Measurements from ENCODE around the gene FGF6. TPM values are rescaled to one million over a fixed set of nuclear protein-coding genes. Genes with fewer than 3 reads are reported as not detected.

Gene FGF6
- total and polyA plus RNA-seq, 9 of the 15 experiments (the other 6 are each of a cell fraction or from before 2014, with no cell fraction given), result 0.14 TPM; not detected in 8

- TF ChIP-seq, protein P1, sequence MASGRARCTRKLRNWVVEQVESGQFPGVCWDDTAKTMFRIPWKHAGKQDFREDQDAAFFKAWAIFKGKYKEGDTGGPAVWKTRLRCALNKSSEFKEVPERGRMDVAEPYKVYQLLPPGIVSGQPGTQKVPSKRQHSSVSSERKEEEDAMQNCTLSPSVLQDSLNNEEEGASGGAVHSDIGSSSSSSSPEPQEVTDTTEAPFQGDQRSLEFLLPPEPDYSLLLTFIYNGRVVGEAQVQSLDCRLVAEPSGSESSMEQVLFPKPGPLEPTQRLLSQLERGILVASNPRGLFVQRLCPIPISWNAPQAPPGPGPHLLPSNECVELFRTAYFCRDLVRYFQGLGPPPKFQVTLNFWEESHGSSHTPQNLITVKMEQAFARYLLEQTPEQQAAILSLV (tag; IDR thresholded peaks at IDR 0.05), result no peak
- no peak for TF ChIP-seq SP1 (CRISPR knock-in tag; IDR thresholded peaks at IDR 0.05)
- TF ChIP-seq ZNF232 (CRISPR knock-in tag; IDR thresholded peaks at IDR 0.05), result no peak
- no peak for TF ChIP-seq ZNF282 (CRISPR knock-in tag; IDR thresholded peaks at IDR 0.05)
- no peak for TF ChIP-seq BMI1 (IDR thresholded peaks at IDR 0.05; ENCODE audit: low read length)
- no peak for TF ChIP-seq FOS (IDR thresholded peaks at IDR 0.05; ENCODE audit: extremely low read depth, insufficient read length)
- no peak for TF ChIP-seq TFE3 (CRISPR knock-in tag; IDR thresholded peaks at IDR 0.05)
- no peak for TF ChIP-seq MYBL2 (IDR thresholded peaks at IDR 0.05; ENCODE audit: low read depth)
- no peak for TF ChIP-seq MYBL2 (CRISPR knock-in tag; IDR thresholded peaks at IDR 0.05; ENCODE audit: borderline replicate concordance)
- TF ChIP-seq, protein P2, sequence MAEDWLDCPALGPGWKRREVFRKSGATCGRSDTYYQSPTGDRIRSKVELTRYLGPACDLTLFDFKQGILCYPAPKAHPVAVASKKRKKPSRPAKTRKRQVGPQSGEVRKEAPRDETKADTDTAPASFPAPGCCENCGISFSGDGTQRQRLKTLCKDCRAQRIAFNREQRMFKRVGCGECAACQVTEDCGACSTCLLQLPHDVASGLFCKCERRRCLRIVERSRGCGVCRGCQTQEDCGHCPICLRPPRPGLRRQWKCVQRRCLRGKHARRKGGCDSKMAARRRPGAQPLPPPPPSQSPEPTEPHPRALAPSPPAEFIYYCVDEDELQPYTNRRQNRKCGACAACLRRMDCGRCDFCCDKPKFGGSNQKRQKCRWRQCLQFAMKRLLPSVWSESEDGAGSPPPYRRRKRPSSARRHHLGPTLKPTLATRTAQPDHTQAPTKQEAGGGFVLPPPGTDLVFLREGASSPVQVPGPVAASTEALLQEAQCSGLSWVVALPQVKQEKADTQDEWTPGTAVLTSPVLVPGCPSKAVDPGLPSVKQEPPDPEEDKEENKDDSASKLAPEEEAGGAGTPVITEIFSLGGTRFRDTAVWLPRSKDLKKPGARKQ (CRISPR knock-in tag; IDR thresholded peaks at IDR 0.05), result no peak
- TF ChIP-seq ZNF124 (CRISPR knock-in tag; IDR thresholded peaks at IDR 0.05), result no peak
- TF ChIP-seq NCOA4 (IDR thresholded peaks at IDR 0.05; ENCODE audit: partially characterized antibody), result no peak
- no peak for TF ChIP-seq PRMT5 (CRISPR knock-in tag; IDR thresholded peaks at IDR 0.05)
- no peak for TF ChIP-seq SMAD3 (CRISPR knock-in tag; conservative IDR thresholded peaks at IDR 0.05)
- no peak for TF ChIP-seq OTX1 (CRISPR knock-in tag; IDR thresholded peaks at IDR 0.05)
- no peak for TF ChIP-seq MED1 (CRISPR knock-in tag; IDR thresholded peaks at IDR 0.05; ENCODE audit: borderline replicate concordance)
- TF ChIP-seq ZNF263 (CRISPR knock-in tag; IDR thresholded peaks at IDR 0.05; ENCODE audit: borderline replicate concordance), result no peak
- TF ChIP-seq KLF16 (IDR thresholded peaks at IDR 0.05), result peak; percentile 62; the same call in 1 of the 2 replicates
- TF ChIP-seq NUFIP1 (IDR thresholded peaks at IDR 0.05; ENCODE audit: partially characterized antibody), result no peak
- TF ChIP-seq, protein P3, sequence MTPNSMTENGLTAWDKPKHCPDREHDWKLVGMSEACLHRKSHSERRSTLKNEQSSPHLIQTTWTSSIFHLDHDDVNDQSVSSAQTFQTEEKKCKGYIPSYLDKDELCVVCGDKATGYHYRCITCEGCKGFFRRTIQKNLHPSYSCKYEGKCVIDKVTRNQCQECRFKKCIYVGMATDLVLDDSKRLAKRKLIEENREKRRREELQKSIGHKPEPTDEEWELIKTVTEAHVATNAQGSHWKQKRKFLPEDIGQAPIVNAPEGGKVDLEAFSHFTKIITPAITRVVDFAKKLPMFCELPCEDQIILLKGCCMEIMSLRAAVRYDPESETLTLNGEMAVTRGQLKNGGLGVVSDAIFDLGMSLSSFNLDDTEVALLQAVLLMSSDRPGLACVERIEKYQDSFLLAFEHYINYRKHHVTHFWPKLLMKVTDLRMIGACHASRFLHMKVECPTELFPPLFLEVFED (CRISPR knock-in tag; conservative IDR thresholded peaks at IDR 0.05), result no peak
- TF ChIP-seq TRIM28 (IDR thresholded peaks at IDR 0.05), result no peak
- TF ChIP-seq RBM17 (IDR thresholded peaks at IDR 0.05; ENCODE audit: borderline replicate concordance, low read depth, low read length), result no peak
- no peak for TF ChIP-seq ZNF444 (CRISPR knock-in tag; IDR thresholded peaks at IDR 0.05)
- TF ChIP-seq ARHGAP35 (IDR thresholded peaks at IDR 0.05; ENCODE audit: partially characterized antibody), result no peak
- no peak for TF ChIP-seq FUS (optimal IDR thresholded peaks at IDR 0.05; ENCODE audit: low read depth, low read length)
Observed at GRCh38 chr12:4388662-4389061, 57.0 kb downstream of the FGF6 start (continued).
